Measurements from ENCODE around the gene GREB1. TPM values are rescaled to one million over a fixed set of nuclear protein-coding genes. Genes with fewer than 3 reads are reported as not detected.

The GREB1 gene
- total and polyA plus RNA-seq, 2 of the 13 experiments (the other 11 are each of a cell fraction or from before 2014, with no cell fraction given), result 31.3 to 61.2 TPM

DNA sequence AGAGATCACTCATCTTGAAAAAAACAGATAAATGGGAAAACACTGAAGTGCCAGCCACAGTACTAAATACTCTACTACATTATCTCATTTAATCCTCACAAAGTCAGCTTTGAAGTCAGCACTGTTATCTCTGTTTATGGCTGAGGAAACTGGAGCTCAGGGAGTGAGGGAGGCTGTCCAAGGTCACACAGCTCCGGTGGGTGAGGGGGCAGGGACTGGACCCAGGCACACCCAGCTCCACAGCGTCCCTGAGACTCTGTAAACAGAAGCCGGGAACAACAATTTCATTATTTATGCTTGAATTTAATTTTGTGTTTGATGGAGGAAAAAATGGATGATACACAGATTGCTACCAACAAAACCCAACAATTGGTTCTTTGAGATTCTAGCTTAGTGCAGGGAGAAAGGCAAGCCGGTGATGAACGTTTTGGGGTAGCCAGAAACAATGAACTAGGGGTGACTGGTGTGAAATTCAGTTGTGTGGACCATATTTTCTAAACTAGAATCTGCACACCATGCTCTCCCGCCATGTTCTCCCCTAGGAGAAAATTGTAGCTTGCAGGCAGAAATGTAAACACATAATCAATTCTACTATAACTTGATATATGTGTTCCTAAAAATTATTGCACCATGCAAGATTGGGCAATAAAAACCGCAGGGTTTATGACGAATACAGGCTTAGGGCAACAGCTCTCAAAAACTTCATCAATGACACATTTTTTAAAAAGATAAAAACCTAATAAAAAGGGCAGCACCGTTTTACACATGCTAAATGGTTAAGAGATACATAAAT is at the start of gene GREB1 (continued):
- TF ChIP-seq, protein P1, sequence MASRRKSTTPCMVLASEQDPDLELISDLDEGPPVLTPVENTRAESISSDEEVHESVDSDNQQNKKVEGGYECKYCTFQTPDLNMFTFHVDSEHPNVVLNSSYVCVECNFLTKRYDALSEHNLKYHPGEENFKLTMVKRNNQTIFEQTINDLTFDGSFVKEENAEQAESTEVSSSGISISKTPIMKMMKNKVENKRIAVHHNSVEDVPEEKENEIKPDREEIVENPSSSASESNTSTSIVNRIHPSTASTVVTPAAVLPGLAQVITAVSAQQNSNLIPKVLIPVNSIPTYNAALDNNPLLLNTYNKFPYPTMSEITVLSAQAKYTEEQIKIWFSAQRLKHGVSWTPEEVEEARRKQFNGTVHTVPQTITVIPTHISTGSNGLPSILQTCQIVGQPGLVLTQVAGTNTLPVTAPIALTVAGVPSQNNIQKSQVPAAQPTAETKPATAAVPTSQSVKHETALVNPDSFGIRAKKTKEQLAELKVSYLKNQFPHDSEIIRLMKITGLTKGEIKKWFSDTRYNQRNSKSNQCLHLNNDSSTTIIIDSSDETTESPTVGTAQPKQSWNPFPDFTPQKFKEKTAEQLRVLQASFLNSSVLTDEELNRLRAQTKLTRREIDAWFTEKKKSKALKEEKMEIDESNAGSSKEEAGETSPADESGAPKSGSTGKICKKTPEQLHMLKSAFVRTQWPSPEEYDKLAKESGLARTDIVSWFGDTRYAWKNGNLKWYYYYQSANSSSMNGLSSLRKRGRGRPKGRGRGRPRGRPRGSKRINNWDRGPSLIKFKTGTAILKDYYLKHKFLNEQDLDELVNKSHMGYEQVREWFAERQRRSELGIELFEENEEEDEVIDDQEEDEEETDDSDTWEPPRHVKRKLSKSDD (CRISPR knock-in tag; IDR thresholded peaks at IDR 0.05; ENCODE audit: low read depth), result no peak; the same call in 1 of the 2 replicates
- TF ChIP-seq FLYWCH1 (CRISPR knock-in tag; IDR thresholded peaks at IDR 0.05) (no peak), JDP2 (CRISPR knock-in tag; IDR thresholded peaks at IDR 0.05; ENCODE audit: borderline replicate concordance) (no peak), ZNF883 (CRISPR knock-in tag; IDR thresholded peaks at IDR 0.05; ENCODE audit: not compliant biosample characterization) (no peak), HNRNPUL1 (IDR thresholded peaks at IDR 0.05; ENCODE audit: low read depth, low read length) (no peak), ZNF253 (CRISPR knock-in tag; IDR thresholded peaks at IDR 0.05; ENCODE audit: borderline replicate concordance) (no peak)
- TF ChIP-seq, protein P2, sequence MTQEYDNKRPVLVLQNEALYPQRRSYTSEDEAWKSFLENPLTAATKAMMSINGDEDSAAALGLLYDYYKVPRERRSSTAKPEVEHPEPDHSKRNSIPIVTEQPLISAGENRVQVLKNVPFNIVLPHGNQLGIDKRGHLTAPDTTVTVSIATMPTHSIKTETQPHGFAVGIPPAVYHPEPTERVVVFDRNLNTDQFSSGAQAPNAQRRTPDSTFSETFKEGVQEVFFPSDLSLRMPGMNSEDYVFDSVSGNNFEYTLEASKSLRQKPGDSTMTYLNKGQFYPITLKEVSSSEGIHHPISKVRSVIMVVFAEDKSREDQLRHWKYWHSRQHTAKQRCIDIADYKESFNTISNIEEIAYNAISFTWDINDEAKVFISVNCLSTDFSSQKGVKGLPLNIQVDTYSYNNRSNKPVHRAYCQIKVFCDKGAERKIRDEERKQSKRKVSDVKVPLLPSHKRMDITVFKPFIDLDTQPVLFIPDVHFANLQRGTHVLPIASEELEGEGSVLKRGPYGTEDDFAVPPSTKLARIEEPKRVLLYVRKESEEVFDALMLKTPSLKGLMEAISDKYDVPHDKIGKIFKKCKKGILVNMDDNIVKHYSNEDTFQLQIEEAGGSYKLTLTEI (CRISPR knock-in tag; conservative IDR thresholded peaks at IDR 0.05), result no peak
- TF ChIP-seq, protein P3, sequence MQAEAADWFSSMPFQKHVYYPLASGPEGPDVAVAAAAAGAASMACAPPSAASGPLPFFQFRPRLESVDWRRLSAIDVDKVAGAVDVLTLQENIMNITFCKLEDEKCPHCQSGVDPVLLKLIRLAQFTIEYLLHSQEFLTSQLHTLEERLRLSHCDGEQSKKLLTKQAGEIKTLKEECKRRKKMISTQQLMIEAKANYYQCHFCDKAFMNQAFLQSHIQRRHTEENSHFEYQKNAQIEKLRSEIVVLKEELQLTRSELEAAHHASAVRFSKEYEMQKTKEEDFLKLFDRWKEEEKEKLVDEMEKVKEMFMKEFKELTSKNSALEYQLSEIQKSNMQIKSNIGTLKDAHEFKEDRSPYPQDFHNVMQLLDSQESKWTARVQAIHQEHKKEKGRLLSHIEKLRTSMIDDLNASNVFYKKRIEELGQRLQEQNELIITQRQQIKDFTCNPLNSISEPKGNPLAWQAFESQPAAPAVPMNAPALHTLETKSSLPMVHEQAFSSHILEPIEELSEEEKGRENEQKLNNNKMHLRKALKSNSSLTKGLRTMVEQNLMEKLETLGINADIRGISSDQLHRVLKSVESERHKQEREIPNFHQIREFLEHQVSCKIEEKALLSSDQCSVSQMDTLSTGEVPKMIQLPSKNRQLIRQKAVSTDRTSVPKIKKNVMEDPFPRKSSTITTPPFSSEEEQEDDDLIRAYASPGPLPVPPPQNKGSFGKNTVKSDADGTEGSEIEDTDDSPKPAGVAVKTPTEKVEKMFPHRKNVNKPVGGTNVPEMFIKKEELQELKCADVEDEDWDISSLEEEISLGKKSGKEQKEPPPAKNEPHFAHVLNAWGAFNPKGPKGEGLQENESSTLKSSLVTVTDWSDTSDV (CRISPR knock-in tag; IDR thresholded peaks at IDR 0.05), result no peak
- TF ChIP-seq, protein P4, sequence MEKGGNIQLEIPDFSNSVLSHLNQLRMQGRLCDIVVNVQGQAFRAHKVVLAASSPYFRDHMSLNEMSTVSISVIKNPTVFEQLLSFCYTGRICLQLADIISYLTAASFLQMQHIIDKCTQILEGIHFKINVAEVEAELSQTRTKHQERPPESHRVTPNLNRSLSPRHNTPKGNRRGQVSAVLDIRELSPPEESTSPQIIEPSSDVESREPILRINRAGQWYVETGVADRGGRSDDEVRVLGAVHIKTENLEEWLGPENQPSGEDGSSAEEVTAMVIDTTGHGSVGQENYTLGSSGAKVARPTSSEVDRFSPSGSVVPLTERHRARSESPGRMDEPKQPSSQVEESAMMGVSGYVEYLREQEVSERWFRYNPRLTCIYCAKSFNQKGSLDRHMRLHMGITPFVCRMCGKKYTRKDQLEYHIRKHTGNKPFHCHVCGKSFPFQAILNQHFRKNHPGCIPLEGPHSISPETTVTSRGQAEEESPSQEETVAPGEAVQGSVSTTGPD (CRISPR knock-in tag; IDR thresholded peaks at IDR 0.05), result no peak
- TF ChIP-seq, protein P5, sequence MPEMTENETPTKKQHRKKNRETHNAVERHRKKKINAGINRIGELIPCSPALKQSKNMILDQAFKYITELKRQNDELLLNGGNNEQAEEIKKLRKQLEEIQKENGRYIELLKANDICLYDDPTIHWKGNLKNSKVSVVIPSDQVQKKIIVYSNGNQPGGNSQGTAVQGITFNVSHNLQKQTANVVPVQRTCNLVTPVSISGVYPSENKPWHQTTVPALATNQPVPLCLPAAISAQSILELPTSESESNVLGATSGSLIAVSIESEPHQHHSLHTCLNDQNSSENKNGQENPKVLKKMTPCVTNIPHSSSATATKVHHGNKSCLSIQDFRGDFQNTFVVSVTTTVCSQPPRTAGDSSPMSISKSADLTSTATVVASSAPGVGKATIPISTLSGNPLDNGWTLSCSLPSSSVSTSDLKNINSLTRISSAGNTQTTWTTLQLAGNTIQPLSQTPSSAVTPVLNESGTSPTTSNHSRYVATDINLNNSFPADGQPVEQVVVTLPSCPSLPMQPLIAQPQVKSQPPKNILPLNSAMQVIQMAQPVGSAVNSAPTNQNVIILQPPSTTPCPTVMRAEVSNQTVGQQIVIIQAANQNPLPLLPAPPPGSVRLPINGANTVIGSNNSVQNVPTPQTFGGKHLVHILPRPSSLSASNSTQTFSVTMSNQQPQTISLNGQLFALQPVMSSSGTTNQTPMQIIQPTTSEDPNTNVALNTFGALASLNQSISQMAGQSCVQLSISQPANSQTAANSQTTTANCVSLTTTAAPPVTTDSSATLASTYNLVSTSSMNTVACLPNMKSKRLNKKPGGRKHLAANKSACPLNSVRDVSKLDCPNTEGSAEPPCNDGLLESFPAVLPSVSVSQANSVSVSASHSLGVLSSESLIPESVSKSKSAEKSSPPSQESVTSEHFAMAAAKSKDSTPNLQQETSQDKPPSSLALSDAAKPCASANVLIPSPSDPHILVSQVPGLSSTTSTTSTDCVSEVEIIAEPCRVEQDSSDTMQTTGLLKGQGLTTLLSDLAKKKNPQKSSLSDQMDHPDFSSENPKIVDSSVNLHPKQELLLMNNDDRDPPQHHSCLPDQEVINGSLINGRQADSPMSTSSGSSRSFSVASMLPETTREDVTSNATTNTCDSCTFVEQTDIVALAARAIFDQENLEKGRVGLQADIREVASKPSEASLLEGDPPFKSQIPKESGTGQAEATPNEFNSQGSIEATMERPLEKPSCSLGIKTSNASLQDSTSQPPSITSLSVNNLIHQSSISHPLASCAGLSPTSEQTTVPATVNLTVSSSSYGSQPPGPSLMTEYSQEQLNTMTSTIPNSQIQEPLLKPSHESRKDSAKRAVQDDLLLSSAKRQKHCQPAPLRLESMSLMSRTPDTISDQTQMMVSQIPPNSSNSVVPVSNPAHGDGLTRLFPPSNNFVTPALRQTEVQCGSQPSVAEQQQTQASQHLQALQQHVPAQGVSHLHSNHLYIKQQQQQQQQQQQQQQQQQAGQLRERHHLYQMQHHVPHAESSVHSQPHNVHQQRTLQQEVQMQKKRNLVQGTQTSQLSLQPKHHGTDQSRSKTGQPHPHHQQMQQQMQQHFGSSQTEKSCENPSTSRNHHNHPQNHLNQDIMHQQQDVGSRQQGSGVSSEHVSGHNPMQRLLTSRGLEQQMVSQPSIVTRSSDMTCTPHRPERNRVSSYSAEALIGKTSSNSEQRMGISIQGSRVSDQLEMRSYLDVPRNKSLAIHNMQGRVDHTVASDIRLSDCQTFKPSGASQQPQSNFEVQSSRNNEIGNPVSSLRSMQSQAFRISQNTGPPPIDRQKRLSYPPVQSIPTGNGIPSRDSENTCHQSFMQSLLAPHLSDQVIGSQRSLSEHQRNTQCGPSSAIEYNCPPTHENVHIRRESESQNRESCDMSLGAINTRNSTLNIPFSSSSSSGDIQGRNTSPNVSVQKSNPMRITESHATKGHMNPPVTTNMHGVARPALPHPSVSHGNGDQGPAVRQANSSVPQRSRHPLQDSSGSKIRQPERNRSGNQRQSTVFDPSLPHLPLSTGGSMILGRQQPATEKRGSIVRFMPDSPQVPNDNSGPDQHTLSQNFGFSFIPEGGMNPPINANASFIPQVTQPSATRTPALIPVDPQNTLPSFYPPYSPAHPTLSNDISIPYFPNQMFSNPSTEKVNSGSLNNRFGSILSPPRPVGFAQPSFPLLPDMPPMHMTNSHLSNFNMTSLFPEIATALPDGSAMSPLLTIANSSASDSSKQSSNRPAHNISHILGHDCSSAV (CRISPR knock-in tag; IDR thresholded peaks at IDR 0.05; ENCODE audit: borderline replicate concordance), result no peak

All from HepG2 (cell line).